KMS-11 (cell line): ENCODE results near the gene AOAH.

Experiments
- H2AFZ ChIP-seq: fragments of 200-600 bp; sonication (generic); 2 replicates; pipeline ENCODE4 v1.6.1; 2016; ENCODE audit warnings: antibody characterized with exemption, mixed run types, low read depth
- H3K27ac ChIP-seq: fragments of 200-600 bp; sonication (generic); 2 replicates; pipeline ENCODE4 v1.6.1; 2016; ENCODE audit warnings: mild to moderate bottlenecking, mixed run types
- H3K27me3 ChIP-seq: fragments of 200-600 bp; sonication (generic); 2 replicates; pipeline ENCODE4 v1.6.1; 2017; ENCODE audit warnings: mild to moderate bottlenecking, low read depth, mixed run types, moderate library complexity; ENCODE audit not compliant: insufficient read depth
- H3K36me3 ChIP-seq: fragments of 200-600 bp; sonication (generic); 2 replicates; pipeline ENCODE4 v1.6.1; 2017; ENCODE audit warnings: mild to moderate bottlenecking, mixed run types; ENCODE audit not compliant: insufficient read depth
- H3K4me1 ChIP-seq: fragments of 200-600 bp; sonication (generic); 2 replicates; pipeline ENCODE4 v1.6.1; 2016; ENCODE audit warnings: mild to moderate bottlenecking, low read depth, mixed run types; ENCODE audit not compliant: poor library complexity, severe bottlenecking
- H3K4me2 ChIP-seq: fragments of 200-600 bp; sonication (generic); 2 replicates; pipeline ENCODE4 v1.7.0; 2016; ENCODE audit warnings: mild to moderate bottlenecking, mixed run types
- H3K4me3 ChIP-seq: fragments of 200-600 bp; sonication (generic); IDR thresholded peaks from 2 replicates; pipeline ENCODE4 v1.6.1; 2017; ENCODE audit warnings: low read depth, low read length, mixed read lengths; ENCODE audit not compliant: insufficient read depth
- H3K79me2 ChIP-seq: fragments of 200-600 bp; sonication (generic); 2 replicates; pipeline ENCODE4 v1.6.1; 2016; ENCODE audit warnings: low read depth, mixed run types; ENCODE audit not compliant: insufficient read depth
- H3K9ac ChIP-seq: fragments of 200-600 bp; sonication (generic); 2 replicates; pipeline ENCODE4 v1.6.1; 2016; ENCODE audit warnings: mild to moderate bottlenecking, mixed run types
- H4K20me1 ChIP-seq: fragments of 200-600 bp; sonication (generic); 2 replicates; pipeline ENCODE4 v1.6.1; 2016; ENCODE audit warnings: mild to moderate bottlenecking, mixed run types; ENCODE audit not compliant: insufficient read depth
- TF ChIP-seq, protein P1 (sequence below): fragments of 200-600 bp; sonication (generic); conservative IDR thresholded peaks from 2 replicates; pipeline ENCODE4 v1.6.1; 2017; ENCODE audit warnings: low read depth, mild to moderate bottlenecking, antibody characterized with exemption, low read length, moderate library complexity, mixed read lengths

Gene AOAH

DNA sequence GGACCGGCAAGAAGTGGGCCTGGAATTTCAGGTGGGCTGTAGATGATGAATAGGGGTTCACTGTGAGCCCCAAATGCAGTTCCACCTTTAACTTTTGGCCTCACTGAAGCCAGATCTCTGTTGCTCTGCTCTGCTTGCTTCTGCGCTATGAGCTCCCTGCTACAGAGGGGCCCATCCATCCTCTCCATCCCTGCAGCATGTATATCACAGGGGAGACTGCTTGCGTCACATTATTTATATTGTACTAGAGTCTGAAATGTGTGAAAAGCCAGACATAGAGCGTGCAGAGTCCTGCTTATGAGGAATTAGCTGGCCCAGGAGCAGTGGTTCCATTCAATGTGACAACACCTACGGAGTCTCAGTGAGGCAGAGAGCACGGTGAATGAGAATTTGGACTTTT is 69.9 kb downstream of the AOAH start:
- no peaks in the 10 kb centered on the region for H4K20me1 ChIP-seq
- no peaks in the 10 kb centered on the region for H3K36me3 ChIP-seq
- H3K27ac ChIP-seq = no peak overlapping the region
- H3K79me2 ChIP-seq = no peaks in the 10 kb centered on the region
- no peaks in the 10 kb centered on the region for H3K4me1 ChIP-seq
- H3K4me3 ChIP-seq = no peak overlapping the region
- H3K9ac ChIP-seq = no peak overlapping the region
- H2AFZ ChIP-seq = no peak overlapping the region
- H3K27me3 ChIP-seq = no peaks in the 10 kb centered on the region
- TF ChIP-seq, protein P1, sequence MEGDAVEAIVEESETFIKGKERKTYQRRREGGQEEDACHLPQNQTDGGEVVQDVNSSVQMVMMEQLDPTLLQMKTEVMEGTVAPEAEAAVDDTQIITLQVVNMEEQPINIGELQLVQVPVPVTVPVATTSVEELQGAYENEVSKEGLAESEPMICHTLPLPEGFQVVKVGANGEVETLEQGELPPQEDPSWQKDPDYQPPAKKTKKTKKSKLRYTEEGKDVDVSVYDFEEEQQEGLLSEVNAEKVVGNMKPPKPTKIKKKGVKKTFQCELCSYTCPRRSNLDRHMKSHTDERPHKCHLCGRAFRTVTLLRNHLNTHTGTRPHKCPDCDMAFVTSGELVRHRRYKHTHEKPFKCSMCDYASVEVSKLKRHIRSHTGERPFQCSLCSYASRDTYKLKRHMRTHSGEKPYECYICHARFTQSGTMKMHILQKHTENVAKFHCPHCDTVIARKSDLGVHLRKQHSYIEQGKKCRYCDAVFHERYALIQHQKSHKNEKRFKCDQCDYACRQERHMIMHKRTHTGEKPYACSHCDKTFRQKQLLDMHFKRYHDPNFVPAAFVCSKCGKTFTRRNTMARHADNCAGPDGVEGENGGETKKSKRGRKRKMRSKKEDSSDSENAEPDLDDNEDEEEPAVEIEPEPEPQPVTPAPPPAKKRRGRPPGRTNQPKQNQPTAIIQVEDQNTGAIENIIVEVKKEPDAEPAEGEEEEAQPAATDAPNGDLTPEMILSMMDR = no peak
- H3K4me2 ChIP-seq = no peak overlapping the region

DNA sequence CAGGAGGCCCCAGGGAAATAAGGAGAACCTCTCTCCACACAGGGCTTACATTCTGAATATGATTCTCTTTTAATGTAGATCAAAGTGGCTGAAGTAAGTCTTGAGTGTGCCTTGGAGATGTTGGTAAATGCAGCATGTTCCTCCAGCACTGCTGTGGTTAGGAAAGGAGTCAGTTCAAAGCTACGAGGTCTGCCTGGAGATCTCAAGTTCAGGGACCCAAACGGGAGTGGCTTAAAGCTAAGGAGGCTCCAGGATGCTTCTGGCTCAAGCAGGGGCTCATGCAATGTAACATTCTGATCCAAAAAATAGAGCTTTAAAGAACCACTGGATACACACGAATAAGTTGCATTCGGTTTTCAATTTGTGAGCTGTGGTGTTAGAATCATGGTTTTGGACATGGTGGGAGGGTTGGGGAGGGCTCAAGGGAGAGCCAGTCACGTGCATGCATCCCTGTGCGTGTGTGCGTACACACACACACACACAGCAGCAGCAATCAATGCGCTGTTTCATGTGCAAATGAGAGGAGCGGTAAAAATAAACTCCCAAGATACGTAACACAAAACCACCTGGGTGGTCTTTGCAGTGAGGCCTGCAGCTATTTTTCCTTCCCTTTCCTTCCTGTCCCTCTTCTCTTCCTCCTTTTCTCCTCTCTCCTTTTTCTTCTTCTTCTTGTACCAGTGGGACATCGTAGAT is 70.5 kb downstream of the AOAH start:
- Histone ChIP-seq H3K27me3 (no peaks in the 10 kb centered on the region), H2AFZ (no peak overlapping the region), H3K36me3 (no peaks in the 10 kb centered on the region), H3K4me3 (no peak overlapping the region), H3K4me1 (no peaks in the 10 kb centered on the region), H3K9ac (no peak overlapping the region), H3K27ac (no peak overlapping the region), H3K79me2 (no peaks in the 10 kb centered on the region), H4K20me1 (no peaks in the 10 kb centered on the region), H3K4me2 (no peak overlapping the region)
- TF ChIP-seq, protein P1 = no peak

DNA sequence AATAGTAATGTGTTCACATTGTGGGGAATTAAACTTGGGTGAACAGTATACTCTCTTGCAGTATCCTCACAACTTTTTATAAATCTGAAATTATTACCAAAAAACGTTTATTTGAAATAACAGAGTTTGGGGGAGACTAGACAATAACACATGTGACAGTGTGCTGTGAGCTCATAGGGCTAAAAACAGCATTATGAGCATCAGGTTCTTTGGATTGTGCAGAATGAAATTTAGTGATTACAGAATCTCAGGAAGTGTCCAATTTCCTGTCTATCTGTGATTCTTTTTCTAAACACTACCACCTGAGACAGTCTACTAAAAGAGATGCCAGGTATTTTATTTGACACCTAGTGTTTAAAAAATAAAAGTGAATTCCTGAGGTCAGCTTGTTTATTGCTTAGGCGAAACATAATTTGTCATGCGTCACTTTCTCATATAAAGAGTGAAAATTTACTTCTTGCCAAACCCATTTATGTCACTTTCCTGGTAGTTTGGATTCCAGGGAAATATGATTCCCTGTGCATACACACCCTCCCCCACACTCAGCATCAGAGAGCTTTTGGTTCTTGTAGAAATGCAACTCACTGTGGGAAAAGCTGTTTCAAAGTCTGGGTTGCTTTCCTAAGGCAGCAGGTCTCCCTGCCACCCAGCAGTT is 71.2 kb downstream of the AOAH start:
- no peak overlapping the region for H3K4me3 ChIP-seq
- H3K27ac ChIP-seq = no peak overlapping the region
- no peaks in the 10 kb centered on the region for H4K20me1 ChIP-seq
- H2AFZ ChIP-seq = no peak overlapping the region
- TF ChIP-seq, protein P1 = no peak
- H3K36me3 ChIP-seq = no peaks in the 10 kb centered on the region
- H3K4me2 ChIP-seq = no peak overlapping the region
- no peak overlapping the region for H3K9ac ChIP-seq
- no peaks in the 10 kb centered on the region for H3K27me3 ChIP-seq
- no peaks in the 10 kb centered on the region for H3K79me2 ChIP-seq
- H3K4me1 ChIP-seq = no peaks in the 10 kb centered on the region

GRCh38 chr7:36652431-36652830 is 71.9 kb downstream of the AOAH start:
- Histone ChIP-seq H3K27ac (no peak overlapping the region), H2AFZ (no peak overlapping the region)
- TF ChIP-seq, protein P1 = no peak

More at GRCh38 chr7:36652431-36652830, 71.9 kb downstream of the AOAH start:
- H3K9ac ChIP-seq = no peak overlapping the region
- no peaks in the 10 kb centered on the region for H3K27me3 ChIP-seq
- H4K20me1 ChIP-seq = no peaks in the 10 kb centered on the region
- no peak overlapping the region for H3K4me3 ChIP-seq
- no peaks in the 10 kb centered on the region for H3K36me3 ChIP-seq
- H3K4me1 ChIP-seq = no peaks in the 10 kb centered on the region
- no peak overlapping the region for H3K4me2 ChIP-seq
- no peaks in the 10 kb centered on the region for H3K79me2 ChIP-seq
